GM12874 (cell line): ENCODE data around the gene LTF.
A peak's percentile ranks its signal among the peaks of the same experiment; 100 is the strongest.

ENCODE experiments used
- TF ChIP-seq, protein P1 (sequence below): IDR thresholded peaks from 2 replicates; pipeline ENCODE4 v1.5.1; 2011; ENCODE audit warnings: low read depth, mild to moderate bottlenecking, control low read depth, low read length, moderate library complexity; ENCODE audit not compliant: insufficient read depth

Gene LTF

GRCh38 chr3:46503200-46503874 is 38.6 kb upstream of the LTF start:
- TF ChIP-seq, protein P1, sequence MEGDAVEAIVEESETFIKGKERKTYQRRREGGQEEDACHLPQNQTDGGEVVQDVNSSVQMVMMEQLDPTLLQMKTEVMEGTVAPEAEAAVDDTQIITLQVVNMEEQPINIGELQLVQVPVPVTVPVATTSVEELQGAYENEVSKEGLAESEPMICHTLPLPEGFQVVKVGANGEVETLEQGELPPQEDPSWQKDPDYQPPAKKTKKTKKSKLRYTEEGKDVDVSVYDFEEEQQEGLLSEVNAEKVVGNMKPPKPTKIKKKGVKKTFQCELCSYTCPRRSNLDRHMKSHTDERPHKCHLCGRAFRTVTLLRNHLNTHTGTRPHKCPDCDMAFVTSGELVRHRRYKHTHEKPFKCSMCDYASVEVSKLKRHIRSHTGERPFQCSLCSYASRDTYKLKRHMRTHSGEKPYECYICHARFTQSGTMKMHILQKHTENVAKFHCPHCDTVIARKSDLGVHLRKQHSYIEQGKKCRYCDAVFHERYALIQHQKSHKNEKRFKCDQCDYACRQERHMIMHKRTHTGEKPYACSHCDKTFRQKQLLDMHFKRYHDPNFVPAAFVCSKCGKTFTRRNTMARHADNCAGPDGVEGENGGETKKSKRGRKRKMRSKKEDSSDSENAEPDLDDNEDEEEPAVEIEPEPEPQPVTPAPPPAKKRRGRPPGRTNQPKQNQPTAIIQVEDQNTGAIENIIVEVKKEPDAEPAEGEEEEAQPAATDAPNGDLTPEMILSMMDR = no peak

DNA sequence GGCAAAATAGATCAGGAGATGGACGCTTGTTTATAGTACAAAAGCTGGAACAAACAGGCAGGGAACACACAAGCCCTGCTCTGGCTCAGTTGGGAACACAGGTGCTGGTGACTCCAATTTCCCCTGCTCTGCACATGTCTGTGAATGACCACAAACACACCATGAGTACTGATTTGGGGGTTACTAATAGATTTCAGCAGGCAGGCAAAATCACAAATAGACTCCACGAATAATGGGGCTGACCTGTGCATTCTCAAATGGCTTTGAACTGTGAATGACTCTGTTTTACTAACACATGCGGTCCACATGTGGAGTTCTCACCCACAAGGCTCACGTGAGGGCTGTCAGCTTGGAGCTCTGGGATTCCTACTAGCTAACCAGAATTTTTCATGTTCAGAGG is 37.0 kb upstream of the LTF start:
- TF ChIP-seq, protein P1 = no peak

DNA sequence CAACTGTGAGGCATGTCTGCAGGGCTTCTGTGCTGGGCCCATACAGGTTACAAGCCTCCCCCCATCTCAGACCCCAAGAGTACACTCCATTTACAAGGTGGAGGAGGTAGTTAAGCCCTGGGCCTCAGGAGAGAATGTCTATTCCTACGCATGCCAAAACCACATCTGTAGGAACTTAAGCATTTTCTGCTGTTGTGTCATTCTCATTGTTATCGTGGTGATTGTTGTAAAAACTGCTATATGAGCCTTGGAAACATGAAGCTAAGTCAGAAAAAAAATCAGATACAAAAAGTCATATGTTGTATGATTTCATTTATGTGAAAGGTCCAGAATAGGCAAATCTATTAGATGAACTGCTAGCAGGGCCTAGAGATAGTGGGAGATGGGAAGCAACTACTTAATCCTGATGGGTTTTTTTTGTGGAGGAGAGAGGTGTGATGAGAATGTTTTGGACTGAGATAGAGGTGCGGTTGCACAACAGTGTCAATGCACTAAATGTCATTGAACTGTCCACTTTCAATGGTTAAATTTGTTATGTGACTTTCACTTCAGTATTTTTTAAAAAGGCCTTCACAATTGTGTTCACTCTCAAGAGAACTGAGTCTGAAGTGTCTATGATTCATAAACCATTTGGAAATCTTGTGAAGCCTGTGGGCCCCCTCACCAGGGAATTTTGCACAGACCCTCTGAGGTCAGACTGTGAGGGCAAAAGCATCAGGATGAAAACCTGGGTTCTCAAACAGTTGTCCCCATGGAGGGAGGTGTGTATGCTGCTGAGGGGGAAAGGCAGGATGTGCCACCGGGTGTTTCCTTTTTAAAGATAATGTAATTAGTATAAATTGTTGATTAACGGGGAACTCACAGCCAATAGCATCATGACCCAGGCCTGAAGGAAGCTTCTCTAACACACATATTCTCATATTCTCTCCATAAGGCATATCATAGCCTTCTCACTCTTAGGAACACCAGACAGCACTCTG is 36.2 kb upstream of the LTF start:
- TF ChIP-seq, protein P1 = no peak

GRCh38 chr3:46498916-46499519 is 34.3 kb upstream of the LTF start:
- TF ChIP-seq, protein P1 = no peak

GRCh38 chr3:46497556-46498265 is 33.0 kb upstream of the LTF start, which contains the start of gene RTP3:
Gene RTP3 (plus strand): TSS chr3:46497976. CDS start chr3:46498063, 87 bp downstream.
- TF ChIP-seq, protein P1 = no peak

- TF ChIP-seq, protein P1 = peak; percentile 47
These were observed 32.2 kb upstream of the LTF start for GRCh38 chr3:46496746-46497555.
